NCI-H2171 (cell line): Measurements from ENCODE around the gene TEX54.
"Not testable (repeated sequence)": the region's sequence is repeated elsewhere in the genome, so short reads cannot be mapped to it uniquely, and the experiment has no call there.

Source experiments
- DNase-seq: peaks from one replicate; lab custom pipeline; 2025; lab: John Stamatoyannopoulos, UW

The TEX54 gene

GRCh38 chr11:62855571-62856332 lies 23.1 kb upstream of the TEX54 start:
- peak; percentile 94 for DNase-seq

- DNase-seq, result no peak
Measured at GRCh38 chr11:62854825-62855570, 22.4 kb upstream of the TEX54 start.

GRCh38 chr11:62854013-62854824 lies 21.6 kb upstream of the TEX54 start:
- no peak for DNase-seq

- DNase-seq, result no peak
Measured at GRCh38 chr11:62853279-62853965, 20.8 kb upstream of the TEX54 start.

- DNase-seq, result no peak
Measured at GRCh38 chr11:62852523-62853188, 20.0 kb upstream of the TEX54 start.

GRCh38 chr11:62851807-62852522 lies 19.3 kb upstream of the TEX54 start:
- DNase-seq, result no peak

- DNase-seq, result peak; percentile 15
Measured at GRCh38 chr11:62850911-62851806, 18.5 kb upstream of the TEX54 start.

GRCh38 chr11:62847767-62848314 lies 15.2 kb upstream of the TEX54 start:
- DNase-seq, result no peak

- no peak for DNase-seq
Measured at GRCh38 chr11:62846177-62846576, 13.5 kb upstream of the TEX54 start.

GRCh38 chr11:62844154-62844553 lies 11.5 kb upstream of the TEX54 start:
- DNase-seq, result no peak

GRCh38 chr11:62843466-62843865 lies 10.8 kb upstream of the TEX54 start:
- no peak for DNase-seq

- DNase-seq, result not testable (repeated sequence)
Measured at GRCh38 chr11:62842891-62843290, 10.2 kb upstream of the TEX54 start.

- no peak for DNase-seq
Measured at GRCh38 chr11:62842171-62842741, 9.6 kb upstream of the TEX54 start.

GRCh38 chr11:62841361-62842170 lies 8.9 kb upstream of the TEX54 start:
- DNase-seq, result peak; percentile 90

- peak; percentile 65 for DNase-seq
Measured at GRCh38 chr11:62840721-62841360, 8.2 kb upstream of the TEX54 start.

GRCh38 chr11:62839050-62839945 lies 6.7 kb upstream of the TEX54 start, which contains the start of gene WDR74:
Gene WDR74, minus strand, starts transcription at chr11:62839590. Its CDS starts 20 bp downstream, at chr11:62839570.
- peak; percentile 90 for DNase-seq
